GM19035 (cell line): Measurements from ENCODE around the gene ZNF682.
A peak's percentile ranks its signal among the peaks of the same experiment; 100 is the strongest.
"Not testable (repeated sequence)": the region's sequence is repeated elsewhere in the genome, so short reads cannot be mapped to it uniquely, and the experiment has no call there.

ENCODE experiments used
- ATAC-seq: cut with Tn5 transposase; IDR thresholded peaks from one replicate; pipeline ENCODE4 v1.9.1; 2021; ENCODE audit not compliant: unreplicated experiment

The ZNF682 gene

DNA sequence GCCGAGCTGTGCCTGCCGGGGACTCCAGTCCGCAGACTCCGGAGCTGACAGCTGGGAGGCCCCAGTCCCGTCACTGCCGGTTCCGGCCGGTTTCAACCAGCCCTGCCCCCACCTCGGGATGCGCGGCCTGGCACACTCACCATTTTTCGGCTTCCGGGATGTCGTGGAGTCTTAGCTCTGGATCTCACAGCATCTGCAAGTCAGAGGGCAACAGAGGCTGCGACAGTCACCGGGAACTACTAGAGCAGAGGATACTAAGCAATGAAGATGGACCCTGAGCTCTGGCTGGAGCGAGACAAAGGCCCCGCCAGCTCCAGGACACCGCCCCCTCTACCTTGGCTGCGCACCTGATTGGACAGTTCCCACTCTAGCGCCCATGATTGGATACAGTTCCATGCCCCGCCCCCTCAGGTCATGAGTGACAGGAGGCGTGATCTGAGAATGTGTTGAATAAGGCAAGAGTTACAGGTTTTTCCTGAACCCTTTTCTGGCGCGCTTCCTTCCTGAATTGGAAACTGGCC is at the start of gene ZNF682:
Gene ZNF682 (minus strand): TSS at position 303 of the 521 bp plus-strand sequence. CDS start 160 bp downstream, at position 143.
- peak; percentile 73 for ATAC-seq

DNA sequence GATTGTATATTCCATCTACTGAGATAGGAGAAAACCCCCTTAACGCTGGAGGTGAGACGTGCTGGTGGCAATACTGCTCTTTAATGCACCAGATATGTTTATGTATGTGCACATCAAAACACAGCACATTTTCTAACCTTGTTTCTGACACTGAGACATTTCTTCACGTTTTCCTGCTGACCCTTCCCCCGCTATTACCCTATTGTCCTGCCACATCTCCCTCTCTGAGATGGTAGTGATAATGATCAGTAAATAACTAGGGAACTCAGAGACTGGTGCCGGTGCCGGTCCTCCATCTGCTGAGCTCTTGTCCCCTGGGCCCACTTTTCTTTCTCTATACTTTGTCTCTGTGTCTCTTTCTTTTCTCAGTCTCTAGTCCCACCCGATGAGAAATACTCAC is 43.6 kb upstream of the ZNF682 start:
- ATAC-seq: not testable (repeated sequence)

DNA sequence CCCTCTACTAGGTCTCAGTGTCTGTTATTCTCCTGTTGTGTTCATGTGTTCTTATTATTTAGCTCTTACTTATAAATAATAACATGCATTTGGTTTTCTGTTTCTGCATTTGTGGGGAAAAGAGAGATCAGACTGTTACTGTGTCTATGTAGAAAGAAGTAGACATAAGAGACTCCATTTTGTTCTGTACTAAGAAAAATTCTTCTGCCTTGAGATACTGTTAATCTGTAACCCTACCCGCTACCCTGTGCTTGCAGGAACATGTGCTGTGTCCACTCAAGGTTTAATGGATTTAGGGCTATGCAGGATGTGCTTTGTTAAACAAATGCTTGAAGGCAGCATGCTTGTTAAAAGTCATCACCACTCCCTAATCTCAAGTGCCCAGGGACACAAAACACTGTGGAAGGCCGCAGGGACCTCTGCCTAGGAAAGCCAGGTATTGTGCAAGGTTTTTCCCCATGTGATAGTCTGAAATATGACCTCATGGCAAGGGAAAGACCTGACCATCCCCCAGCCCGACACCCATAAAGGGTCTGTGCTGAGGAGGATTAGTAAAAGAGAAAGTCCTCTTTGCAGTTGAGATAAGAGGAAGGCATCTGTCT is 43.0 kb upstream of the ZNF682 start:
- ATAC-seq: not testable (repeated sequence)

DNA sequence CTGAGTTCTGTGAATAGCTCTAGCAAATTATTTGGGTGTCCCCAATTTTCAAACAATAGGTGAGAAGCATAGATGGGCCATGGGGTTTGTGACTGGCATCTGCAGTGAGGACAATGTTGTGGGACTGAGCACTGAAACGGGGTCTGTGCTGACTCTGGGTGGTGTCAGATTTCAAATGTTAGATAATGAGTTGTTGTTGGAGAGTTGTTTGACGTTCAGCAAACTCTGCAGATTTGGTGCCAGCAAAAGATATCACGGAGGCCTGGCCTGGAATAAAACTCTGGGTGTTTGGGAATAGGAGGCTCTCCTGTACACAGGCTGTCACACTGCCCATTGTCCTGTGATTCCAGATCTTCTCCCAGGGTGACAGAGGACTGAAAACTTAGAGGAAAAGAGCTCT is 41.4 kb upstream of the ZNF682 start:
- ATAC-seq: no peak

DNA sequence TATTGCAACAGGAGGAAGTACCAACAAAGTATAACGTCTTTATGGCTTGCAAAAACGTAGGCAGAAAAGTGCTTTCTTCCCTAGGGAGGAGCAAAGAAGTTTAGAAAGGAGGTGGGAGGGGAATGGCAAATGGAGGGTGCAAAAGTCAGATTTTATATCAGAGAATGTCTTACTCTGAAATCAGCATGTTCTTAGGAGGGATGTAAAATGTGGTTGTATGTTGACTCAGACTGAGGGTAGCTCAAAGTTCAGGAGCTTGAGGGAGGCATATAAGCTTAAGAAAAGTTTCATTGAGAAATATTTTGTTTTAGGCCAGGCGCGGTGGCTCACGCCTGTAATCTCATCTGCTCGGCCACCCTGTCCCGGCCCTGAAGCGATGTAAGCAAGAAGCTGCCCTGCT is 40.2 kb upstream of the ZNF682 start:
- no peak for ATAC-seq

DNA sequence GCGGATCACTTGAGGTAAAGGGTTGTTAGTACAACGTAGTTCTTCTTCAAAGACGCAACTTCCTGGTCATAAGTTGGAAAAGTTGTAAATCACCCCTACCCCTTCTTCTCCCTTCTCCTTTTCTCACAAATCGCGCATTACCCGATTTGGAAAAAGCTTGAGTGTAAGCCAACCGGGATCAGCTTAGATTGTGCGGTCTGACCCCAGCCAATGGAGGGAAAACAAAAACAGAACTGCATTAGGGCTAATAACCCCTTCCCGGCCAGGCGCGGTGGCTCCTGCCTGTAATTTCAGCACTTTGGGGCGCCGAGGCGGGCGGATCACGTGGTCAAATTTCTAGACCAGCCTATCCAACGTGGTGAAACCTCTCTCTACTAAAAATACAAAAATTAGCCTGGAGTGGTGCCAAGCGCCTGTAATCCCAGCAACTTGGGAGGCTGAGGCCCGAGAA is 39.3 kb upstream of the ZNF682 start:
- no peak for ATAC-seq

DNA sequence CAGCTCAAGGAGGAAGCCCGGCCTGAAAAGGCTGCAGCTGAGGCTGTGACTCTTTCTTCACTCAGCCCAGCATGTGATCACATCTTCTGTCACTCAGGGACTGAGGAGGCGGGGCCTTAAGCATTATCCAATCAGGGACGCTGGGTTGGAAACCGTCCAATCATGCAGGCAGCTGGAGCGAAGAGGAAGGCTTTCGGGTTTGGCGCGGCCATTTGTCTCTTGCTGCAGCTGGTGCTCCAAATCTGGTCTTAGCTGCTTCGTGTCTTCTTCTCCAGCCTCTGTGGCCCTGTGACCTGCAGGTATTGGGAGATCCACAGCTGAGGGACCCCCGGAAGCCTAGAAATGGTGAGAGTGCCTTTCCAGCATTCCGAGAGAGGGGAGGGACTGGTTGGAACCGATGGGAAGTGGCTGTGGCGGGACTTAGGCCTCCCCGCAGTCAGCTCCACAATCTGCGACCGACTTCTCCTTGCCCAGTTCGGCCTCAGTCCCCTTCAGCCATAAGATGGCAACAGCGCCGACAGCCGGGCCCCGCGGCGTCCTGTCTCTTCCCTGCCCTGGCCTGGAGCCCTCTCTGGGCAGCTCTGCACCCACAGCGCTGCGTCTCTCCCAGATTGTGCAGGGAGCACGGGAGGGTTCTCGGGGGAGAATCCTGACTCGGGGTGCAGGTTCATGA is 38.6 kb upstream of the ZNF682 start, which contains the start of gene ZNF90:
Gene ZNF90 (plus strand): TSS at position 210 of the 673 bp plus-strand sequence. CDS start 133 bp downstream, at position 343.
- ATAC-seq: no peak

DNA sequence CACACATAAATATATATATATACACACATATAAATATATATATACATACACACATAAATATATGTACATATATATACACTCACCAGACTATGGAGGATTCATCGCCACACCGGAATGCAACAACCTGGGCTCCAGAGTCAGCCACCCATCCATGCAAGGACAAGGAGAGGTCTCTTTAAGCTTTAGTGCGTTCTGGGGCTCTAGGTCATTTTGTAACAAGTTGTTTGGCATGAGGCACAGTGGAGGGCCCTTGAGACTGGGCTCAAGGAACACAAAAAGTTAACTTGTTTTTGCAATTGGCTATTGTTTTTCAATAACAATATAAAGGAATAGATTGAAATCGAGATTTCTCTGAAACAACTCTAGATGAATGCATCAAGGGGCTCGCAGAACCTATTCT is 33.6 kb upstream of the ZNF682 start:
- ATAC-seq: no peak

DNA sequence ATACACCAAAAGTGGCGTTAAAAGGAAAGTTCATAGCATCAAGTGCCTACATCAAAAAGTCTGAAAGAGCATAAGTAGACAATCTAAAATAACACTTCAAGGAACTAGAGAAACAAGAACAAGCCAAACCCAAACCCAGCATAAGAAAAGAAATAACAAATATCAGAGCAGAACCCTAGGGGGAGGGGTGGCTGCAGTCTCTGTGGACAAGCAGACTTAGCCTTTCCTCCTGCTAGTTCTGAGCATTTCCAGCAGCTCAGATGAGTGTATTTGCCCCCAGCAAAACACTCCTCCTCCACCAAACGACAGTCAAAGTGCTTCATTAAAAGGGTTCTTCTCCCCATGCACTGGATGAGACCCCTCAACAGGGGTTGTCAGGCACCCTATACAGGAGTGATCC is 31.4 kb upstream of the ZNF682 start:
- no peak for ATAC-seq

DNA sequence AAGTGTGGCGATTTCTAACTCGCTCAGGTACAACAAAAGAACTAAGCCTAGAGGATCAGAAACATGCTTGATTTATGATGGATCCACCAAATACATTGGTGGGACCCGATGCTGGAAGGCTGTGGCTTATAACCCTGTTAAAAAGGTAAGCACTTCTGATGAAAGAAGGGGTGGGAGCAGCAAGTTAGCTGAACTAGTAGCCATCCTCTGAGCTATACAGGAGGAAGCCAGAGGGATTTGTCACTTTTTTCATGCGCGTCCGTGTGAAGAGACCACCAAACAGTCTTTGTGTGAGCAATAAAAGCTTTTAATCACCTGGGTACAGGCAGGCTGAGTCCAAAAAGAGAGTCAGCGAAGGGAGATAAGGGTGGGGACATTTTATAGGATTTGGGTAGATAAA is 29.3 kb upstream of the ZNF682 start:
- not testable (repeated sequence) for ATAC-seq

DNA sequence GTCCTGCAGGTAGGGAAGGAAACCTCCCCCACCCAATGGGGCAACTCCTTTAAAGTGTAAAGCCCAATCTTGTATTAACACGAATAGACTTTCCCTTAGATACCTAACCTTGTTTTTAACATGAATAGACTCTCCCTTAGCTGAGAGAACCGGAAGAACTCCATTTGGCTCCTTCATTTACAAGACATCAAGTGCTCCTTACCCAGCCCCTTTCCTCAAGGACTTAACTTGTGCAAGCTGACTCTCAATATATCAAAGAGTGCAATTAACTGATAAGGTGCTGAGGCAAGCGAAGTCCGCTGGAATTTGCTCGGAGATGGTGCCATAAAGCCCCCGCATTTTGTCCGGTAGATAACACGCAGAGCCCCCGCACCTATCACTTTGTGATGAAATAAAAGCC is 28.6 kb upstream of the ZNF682 start:
- no peak for ATAC-seq

DNA sequence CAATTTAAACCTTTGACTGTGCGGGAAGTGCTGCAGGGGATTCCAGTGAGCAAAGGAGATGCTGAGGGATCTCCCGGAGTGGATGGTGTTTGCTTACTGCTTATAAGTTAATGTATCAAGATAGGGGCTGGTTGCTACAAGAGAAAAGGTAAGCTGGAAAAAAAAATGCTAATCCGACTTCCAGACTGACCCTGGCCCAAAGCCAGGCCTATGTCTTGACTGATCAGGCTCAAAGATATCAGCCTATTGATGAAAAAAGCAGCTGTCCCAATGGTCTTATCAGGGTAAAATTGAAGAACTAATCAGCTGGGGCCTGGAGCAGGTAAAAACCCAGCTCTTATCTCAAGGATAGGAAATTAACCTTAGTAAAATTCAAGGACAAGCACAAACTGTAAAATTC is 27.6 kb upstream of the ZNF682 start:
- no peak for ATAC-seq

DNA sequence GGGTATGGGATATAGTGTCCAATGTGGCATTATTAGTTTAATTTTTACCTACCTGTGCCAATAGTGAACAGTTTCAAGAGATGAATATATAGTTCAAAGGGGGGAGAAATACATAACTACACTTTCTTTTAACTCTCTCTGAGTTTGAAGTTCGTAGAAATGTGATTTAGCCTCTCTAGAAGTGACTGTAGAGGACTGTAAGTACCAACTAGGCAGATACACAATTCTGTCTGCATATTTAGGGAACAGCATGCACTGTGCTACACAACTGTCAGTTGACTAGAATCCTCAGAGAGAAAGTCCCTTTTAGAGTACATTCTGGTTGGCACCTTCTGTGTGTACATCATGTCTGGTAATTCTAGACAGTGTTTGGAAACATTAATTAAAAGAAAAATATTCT is 21.0 kb upstream of the ZNF682 start:
- no peak for ATAC-seq

DNA sequence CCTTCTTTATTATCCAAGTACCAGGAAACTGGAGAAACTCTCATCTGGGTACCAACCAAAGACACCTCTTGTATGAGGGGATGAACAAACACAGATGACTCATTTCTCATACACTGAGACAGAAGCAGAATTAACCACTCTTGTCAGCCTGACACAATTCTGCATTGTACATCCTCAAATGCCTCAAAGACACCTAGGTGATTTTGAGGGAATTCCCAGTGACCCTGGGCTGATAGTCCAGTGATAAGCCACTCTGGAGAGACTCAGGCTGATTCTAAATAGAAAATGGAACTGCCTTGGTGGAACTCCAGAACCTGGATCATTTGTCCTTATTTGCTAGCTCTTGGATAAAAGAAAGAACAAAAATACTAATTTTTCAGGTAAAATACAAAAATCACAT is 19.4 kb upstream of the ZNF682 start:
- not testable (repeated sequence) for ATAC-seq

DNA sequence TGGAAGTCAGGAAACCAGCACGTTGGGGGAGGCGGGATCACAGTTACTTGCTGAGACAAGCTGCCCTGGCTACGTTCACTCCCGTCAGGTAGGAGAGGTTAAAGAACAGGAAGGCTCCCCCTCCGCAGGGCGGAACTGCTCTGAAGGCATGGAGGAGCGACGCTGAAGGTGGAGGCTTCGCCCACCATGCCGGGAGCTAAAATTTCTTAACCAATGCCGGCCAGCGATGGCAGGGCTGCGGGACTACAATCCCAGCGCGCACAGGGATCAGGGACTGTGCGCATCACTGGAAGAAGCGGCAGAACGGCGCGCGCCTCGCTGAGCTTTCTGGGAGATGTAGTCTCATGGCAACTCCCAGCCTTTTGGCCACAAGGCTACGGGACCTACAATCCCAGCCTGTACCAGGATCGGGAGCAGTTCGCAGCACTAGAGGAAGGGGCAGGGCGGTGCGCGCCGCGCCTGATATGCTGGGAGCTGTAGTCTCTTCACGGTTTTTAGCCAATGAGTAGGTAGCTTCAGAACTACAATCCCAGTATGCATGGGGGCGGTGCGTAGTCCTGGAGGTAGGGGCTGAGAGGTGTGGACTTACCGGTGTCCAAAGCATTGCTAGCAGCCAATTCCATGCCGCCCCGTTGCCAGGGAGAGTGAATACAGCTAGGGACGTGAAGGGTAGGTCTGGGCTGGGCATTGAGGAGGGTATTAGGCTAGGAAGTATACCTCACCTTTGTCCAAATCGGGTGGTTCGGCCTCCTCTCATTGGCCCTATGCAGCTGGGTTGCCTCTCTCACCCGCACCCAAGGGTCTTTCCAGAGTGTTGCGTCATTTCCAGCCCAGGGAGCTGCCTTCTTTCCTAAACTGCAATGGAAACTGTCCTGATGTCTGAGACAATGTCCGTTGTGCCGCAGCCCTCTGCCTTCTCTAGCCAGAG is 12.8 kb upstream of the ZNF682 start:
- ATAC-seq: no peak

DNA sequence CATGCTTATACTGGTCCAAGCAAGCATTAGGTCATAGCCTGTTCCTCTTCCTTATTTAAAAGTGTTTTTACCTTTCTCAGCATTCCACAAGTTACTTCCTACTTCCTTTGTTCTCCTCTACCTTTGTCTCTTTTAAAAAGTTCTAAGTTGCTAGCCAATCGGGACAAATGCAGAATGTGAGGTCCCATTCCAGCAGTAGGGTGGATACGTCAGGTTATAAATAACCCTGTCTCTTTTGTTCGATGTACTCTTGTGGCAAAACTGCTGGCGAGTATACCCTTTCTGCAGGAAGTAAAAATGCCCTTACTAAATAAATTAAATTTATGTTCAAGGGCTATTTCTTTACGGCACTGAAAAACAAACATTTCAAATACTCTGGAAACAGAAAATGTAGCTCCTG is 6.4 kb upstream of the ZNF682 start:
- ATAC-seq: not testable (repeated sequence)

DNA sequence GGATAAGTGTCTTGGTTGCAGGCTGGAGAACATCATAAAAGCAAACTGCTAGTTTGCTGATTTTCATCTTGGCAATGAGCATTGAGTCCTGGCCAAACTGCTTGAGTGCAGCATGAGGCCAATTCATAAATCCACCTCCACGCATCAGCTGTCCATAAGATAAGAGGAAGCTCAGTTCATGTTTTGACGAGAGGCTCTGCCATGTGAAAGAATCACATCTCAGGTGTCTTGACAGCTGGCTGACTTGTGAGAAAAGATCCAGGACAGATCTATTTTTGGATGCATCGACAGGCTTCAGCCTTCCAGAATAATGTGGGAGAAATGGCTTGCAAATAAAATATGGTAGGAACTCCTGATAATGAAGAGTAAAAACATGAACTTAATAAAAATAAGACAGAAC is 5.4 kb upstream of the ZNF682 start:
- ATAC-seq: no peak

DNA sequence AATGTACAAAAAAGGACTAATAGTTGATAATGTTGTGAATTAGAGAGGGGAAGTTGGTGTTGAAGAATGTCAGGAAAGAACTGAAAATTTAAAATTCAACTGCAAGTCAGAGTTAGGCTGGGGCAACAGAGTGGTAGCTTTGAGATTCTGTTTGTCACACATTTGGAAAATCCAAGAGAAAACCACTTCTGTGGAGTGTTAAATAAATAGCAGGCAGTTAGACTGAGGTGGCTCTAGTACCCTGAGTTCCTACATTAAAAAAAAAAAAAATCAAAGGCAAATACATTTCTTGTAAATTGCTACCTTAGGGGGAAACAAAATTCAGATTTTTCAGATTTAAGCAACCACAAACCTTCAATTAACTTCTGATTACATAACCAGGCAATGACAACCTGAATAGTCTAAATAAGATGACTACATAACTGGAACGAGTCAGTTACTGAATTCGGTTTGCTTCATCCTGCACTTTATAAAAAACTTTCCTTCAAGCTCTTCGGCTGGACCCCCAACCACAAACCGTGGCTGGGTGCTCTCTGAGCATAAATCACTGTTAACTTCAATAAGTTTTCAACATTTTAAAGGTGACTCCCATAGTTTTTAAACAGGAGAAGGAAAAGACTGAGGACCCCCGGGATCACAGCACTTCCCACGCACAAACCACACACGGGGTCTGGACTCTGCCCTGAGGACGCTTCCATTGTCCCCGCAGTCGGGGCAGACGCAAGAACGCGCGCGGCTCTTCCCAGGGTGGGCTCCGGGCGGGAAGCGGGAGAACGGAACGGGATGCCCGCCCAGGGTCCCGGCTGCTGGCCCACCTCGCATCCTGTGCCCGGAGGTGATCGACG is 725 bp downstream of the ZNF682 start:
- no peak for ATAC-seq

DNA sequence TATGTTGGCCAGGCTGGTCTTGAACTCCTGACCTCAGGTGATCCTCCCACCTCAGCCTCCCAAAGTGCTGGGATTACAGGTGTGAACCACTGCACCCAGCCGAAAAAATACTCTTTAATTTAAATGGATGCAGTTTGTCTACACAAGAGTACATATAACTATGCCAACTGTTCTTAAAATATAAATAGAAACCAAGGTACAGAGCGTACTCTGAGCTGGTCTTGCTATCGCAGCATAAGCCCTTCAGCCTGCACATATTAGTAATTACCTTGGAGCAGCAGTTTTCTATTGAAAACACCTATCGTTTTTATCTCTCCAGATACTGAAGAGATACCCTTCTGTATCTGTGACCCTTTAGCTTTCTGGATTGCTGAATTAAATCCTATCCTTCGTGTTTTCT is 3.4 kb downstream of the ZNF682 start:
- ATAC-seq: no peak

DNA sequence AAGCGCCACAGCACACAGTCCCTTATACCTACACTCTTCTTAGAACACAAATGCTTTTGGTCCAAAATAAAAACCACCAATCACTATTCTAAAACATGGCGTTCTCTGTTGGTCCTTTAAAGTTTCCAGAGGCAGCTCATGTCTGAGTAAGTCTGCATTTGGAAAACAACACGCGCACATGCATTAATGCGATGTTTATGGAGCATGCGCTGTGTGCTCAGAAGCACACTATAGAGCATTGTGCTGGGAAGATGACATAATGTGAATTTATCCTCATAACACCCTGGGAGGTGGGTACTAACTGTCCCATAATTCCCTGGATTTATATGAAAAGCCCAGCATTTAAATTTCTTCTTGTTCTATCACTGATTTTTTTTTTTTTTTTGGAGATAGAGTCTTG is 10.7 kb downstream of the ZNF682 start:
- no peak for ATAC-seq
